Measurements from ENCODE around the gene MAP7.

- no peak for TF ChIP-seq EP300 (IDR thresholded peaks at IDR 0.05)
- TF ChIP-seq CTCF (IDR thresholded peaks at IDR 0.05): no peak
Observed at GRCh38 chr6:136463743-136464142, 86.5 kb downstream of the MAP7 start.
